Liver (tissue), 9 donors: ENCODE measurements around the gene ZNF780A. TPM values are rescaled to one million over a fixed set of nuclear protein-coding genes. Genes with fewer than 3 reads are reported as not detected.

Experiments used
- DNase-seq: peaks from one replicate; pipeline ENCODE4 v3.0.0-alpha.2; 2017; ENCODE audit warnings: low spot score
- H3K27ac ChIP-seq, 2 donors: one replicate each; pipeline ENCODE4 v1.7.0; 2013; ENCODE audit warnings: inconsistent platforms in 2 of 2, low read length in 2 of 2, control low read depth in 1 of 2, low read depth in 1 of 2, mild to moderate bottlenecking in 1 of 2
- H3K27me3 ChIP-seq, 4 donors: one replicate each; pipeline versions ENCODE4 v1.6.1 to v1.7.0; 2013; ENCODE audit warnings: low read length in 3 of 4, inconsistent platforms in 1 of 4, mild to moderate bottlenecking in 1 of 4, moderate library complexity in 1 of 4; ENCODE audit not compliant: control insufficient read depth in 4 of 4, insufficient read depth in 4 of 4
- H3K36me3 ChIP-seq, 4 donors: one replicate each; pipeline versions ENCODE4 v1.6.1 to v1.7.0; 2013; ENCODE audit warnings: low read length in 3 of 4, mild to moderate bottlenecking in 3 of 4, low read depth in 1 of 4, moderate library complexity in 1 of 4; ENCODE audit not compliant: control insufficient read depth in 4 of 4, insufficient read depth in 3 of 4
- H3K4me1 ChIP-seq, 4 donors: one replicate each; pipeline versions ENCODE4 v1.6.1 to v1.7.0; 2013; ENCODE audit warnings: low read length in 3 of 4, mild to moderate bottlenecking in 3 of 4, moderate library complexity in 1 of 4; ENCODE audit not compliant: control insufficient read depth in 4 of 4, insufficient read depth in 4 of 4
- H3K4me3 ChIP-seq, 3 donors: one replicate each; pipeline versions ENCODE4 v1.6.1 to v1.7.0; 2013; ENCODE audit warnings: low read length in 3 of 3, control low read depth in 1 of 3, low read depth in 1 of 3, mild to moderate bottlenecking in 1 of 3
- H3K9ac ChIP-seq, 2 donors: one replicate each; pipeline ENCODE4 v1.7.0; 2013; ENCODE audit warnings: low read length in 2 of 2, mild to moderate bottlenecking in 2 of 2, moderate library complexity in 2 of 2, control low read depth in 1 of 2, low read depth in 1 of 2
- H3K9me3 ChIP-seq, 4 donors: one replicate each; pipeline versions ENCODE4 v1.6.1 to v1.7.0; 2013; ENCODE audit warnings: low read length in 3 of 4; ENCODE audit not compliant: control insufficient read depth in 4 of 4
- ATF3 ChIP-seq: IDR thresholded peaks from 2 replicates; pipeline ENCODE4 v1.6.1; 2016; ENCODE audit warnings: antibody characterized with exemption
- CTCF ChIP-seq: fragments of 150-350 bp; IDR thresholded peaks from 2 replicates; pipeline ENCODE4 v1.5.1; 2017; ENCODE audit warnings: improper control_type of control experiment, low read depth, low read length; ENCODE audit not compliant: missing input control
- EGR1 ChIP-seq, 2 donors: IDR thresholded peaks; 2 replicates each; pipeline ENCODE4 v1.6.1; 2016 to 2018; ENCODE audit warnings: antibody characterized with exemption in 2 of 2, low read depth in 2 of 2
- FOXA1 ChIP-seq: IDR thresholded peaks from 2 replicates; pipeline ENCODE4 v1.6.1; 2016; ENCODE audit warnings: antibody characterized with exemption
- FOXA2 ChIP-seq: IDR thresholded peaks from 2 replicates; pipeline ENCODE4 v1.6.1; 2016; ENCODE audit warnings: antibody characterized with exemption
- GABPA ChIP-seq, 2 donors: IDR thresholded peaks in 1 of 2; conservative IDR thresholded peaks in 1 of 2; 2 replicates each; pipeline ENCODE4 v1.6.1; 2016; ENCODE audit warnings: antibody characterized with exemption in 2 of 2, mild to moderate bottlenecking in 1 of 2, moderate library complexity in 1 of 2
- HNF4A ChIP-seq, 2 donors: conservative IDR thresholded peaks; 2 replicates each; pipeline ENCODE4 v1.6.1; 2016; ENCODE audit warnings: antibody characterized with exemption in 2 of 2, mild to moderate bottlenecking in 2 of 2
- HNF4G ChIP-seq: IDR thresholded peaks from 2 replicates; pipeline ENCODE4 v1.6.1; 2016; ENCODE audit warnings: antibody characterized with exemption
- JUND ChIP-seq, 2 donors: IDR thresholded peaks; 2 replicates each; pipeline ENCODE4 v1.6.1; 2016; ENCODE audit warnings: antibody characterized with exemption in 2 of 2
- MAX ChIP-seq: IDR thresholded peaks from 2 replicates; pipeline ENCODE4 v1.6.1; 2016; ENCODE audit warnings: antibody characterized with exemption
- NR2F2 ChIP-seq: IDR thresholded peaks from 2 replicates; pipeline ENCODE4 v1.6.1; 2016; ENCODE audit warnings: antibody characterized with exemption
- RAD21 ChIP-seq, 2 donors: IDR thresholded peaks; 2 replicates each; pipeline ENCODE4 v1.6.1; 2016; ENCODE audit warnings: antibody characterized with exemption in 2 of 2, mild to moderate bottlenecking in 2 of 2
- REST ChIP-seq: IDR thresholded peaks from 2 replicates; pipeline ENCODE4 v1.6.1; 2016; ENCODE audit warnings: antibody characterized with exemption, mild to moderate bottlenecking
- RXRA ChIP-seq, 2 donors: IDR thresholded peaks; 2 replicates each; pipeline ENCODE4 v1.6.1; 2017 to 2018; ENCODE audit warnings: antibody characterized with exemption in 2 of 2, mild to moderate bottlenecking in 1 of 2
- SP1 ChIP-seq: IDR thresholded peaks from 2 replicates; pipeline ENCODE4 v1.6.1; 2018; ENCODE audit warnings: antibody characterized with exemption, mild to moderate bottlenecking
- TAF1 ChIP-seq: conservative IDR thresholded peaks from 2 replicates; pipeline ENCODE4 v1.6.1; 2016; ENCODE audit warnings: antibody characterized with exemption, mild to moderate bottlenecking
- YY1 ChIP-seq: IDR thresholded peaks from 2 replicates; pipeline ENCODE4 v1.6.1; 2016; ENCODE audit warnings: antibody characterized with exemption, mild to moderate bottlenecking
- WGBS: extraction: QIAGEN DNeasy Blood & Tissue Kit; methylation state at CpG from one replicate; pipeline ENCODE4 v1.1.7; 2013; 5-methylcytosine and 5-hydroxymethylcytosine counted together
- polyA plus RNA-seq, 2 donors: library from polyadenylated mRNA; stranded (reverse) in 1 of 2; unstranded in 1 of 2; fragments of 200-250 nt in 1 of 2; fragments of >200 nt in 1 of 2; fragmentation: Nextera tagmentation in 1 of 2; extraction: Ambion mirVana in 1 of 2; gene quantifications; one replicate each; pipeline versions ENCODE4 v1.2.1 to v1.2.3, GENCODE V29; 2013 to 2015
- total RNA-seq, 2 donors: library from RNA; depleted of rRNA; stranded (reverse); fragments of >200 nt; gene quantifications; one replicate each; pipeline ENCODE4 v1.2.3, GENCODE V29; 2014
- TF ChIP-seq, protein P1 (sequence below): IDR thresholded peaks from 2 replicates; pipeline ENCODE4 v1.6.1; 2016; ENCODE audit warnings: antibody characterized with exemption
- donor health status: healthy.
- donor health status: healthy.
- donor health status: healthy.
- donor health status: healthy.
- donor health status: healthy.

Gene ZNF780A
- total and polyA plus RNA-seq, 4 donors = 10.9 to 18.7 (median 14.0) TPM

DNA sequence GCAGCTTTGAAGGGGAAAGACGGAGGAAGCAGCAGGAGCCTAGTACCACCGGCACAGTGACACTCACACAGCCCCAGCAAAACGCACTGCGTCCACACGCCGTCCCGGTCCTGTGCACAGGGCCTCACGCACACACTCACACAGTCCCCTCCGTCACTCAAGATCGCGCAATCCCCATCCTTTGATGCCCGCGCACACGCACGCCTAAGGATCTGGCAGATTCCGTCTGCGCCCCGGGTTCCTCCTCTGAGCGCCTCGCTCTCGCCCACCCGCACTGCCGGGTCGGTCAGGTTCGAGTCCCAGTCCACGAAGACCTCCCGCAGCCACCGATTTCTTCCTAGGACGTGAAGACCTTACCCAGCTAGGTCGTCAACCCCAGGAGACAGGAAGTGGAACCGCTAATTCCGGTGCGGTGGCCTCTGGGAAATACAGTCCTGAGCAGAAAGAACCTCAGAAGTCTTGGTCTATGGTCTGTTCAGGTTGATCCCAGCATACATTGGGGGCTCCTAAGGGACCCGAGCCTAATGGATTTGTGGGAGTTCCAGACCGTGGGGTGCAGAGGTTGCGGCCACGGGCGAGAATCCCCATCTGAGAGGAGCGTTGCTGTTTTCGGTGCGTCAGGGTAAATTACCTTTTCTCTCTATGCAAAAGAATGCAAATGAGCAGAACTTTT lies 34.8 kb downstream of the ZNF780A start, which contains the start of gene ZNF780B:
ZNF780B (minus strand) TSS at position 400 of the 673 bp plus-strand sequence. CDS start 5,899 bp downstream, outside the sequence.
- H3K9me3 ChIP-seq = peaks cover 3 to 19% (median 15%) of the 10 kb centered on the region in 4 donors
- peak within 1 kb of the TSS in 1 of 2 donors; percentile 43 for H3K27ac ChIP-seq
- WGBS = under 1% methylated on average over 41 of the region's 41 CpGs

More for the DNA sequence above, 34.8 kb downstream of the ZNF780A start, which contains the start of gene ZNF780B:
- Histone ChIP-seq H3K36me3 (peaks cover 0 to 2% (median 0%) of the 10 kb centered on the region in 4 donors), H3K4me1 (peaks cover 0 to 16% (median 14%) of the 10 kb centered on the region in 4 donors), H3K9ac (peak within 1 kb of the TSS; percentile 65 to 73), H3K4me3 (peak within 1 kb of the TSS; percentile 81 to 99 (median 86)), H3K27me3 (no peaks in the 10 kb centered on the region)
- DNase-seq = peak; percentile 62
- TF ChIP-seq REST = no peak
- TF ChIP-seq EGR1 (IDR thresholded peaks at IDR 0.05; ENCODE audit: low read depth in 2 of 2) = peak in 1 of 2 donors; percentile 48
- TF ChIP-seq GABPA (IDR thresholded peaks at IDR 0.05 in 1 of 2, conservative IDR thresholded peaks at IDR 0.05 in 1 of 2) = peak; percentile 79 to 96
- peak; percentile 64 for TF ChIP-seq YY1
- no peak for TF ChIP-seq JUND (IDR thresholded peaks at IDR 0.05)
- peak; percentile 6 to 10 for TF ChIP-seq RAD21 (IDR thresholded peaks at IDR 0.05)
- TF ChIP-seq CTCF = no peak
- TF ChIP-seq ATF3 = no peak
- no peak for TF ChIP-seq TAF1
- no peak for TF ChIP-seq FOXA1
- no peak for TF ChIP-seq HNF4A (conservative IDR thresholded peaks at IDR 0.05)
- peak; percentile 85 to 89 for TF ChIP-seq RXRA (IDR thresholded peaks at IDR 0.05)
- TF ChIP-seq MAX = peak; percentile 48
- no peak for TF ChIP-seq SP1
- no peak for TF ChIP-seq HNF4G
- TF ChIP-seq FOXA2 = no peak
- TF ChIP-seq NR2F2 = peak; percentile 38
- TF ChIP-seq, protein P1, sequence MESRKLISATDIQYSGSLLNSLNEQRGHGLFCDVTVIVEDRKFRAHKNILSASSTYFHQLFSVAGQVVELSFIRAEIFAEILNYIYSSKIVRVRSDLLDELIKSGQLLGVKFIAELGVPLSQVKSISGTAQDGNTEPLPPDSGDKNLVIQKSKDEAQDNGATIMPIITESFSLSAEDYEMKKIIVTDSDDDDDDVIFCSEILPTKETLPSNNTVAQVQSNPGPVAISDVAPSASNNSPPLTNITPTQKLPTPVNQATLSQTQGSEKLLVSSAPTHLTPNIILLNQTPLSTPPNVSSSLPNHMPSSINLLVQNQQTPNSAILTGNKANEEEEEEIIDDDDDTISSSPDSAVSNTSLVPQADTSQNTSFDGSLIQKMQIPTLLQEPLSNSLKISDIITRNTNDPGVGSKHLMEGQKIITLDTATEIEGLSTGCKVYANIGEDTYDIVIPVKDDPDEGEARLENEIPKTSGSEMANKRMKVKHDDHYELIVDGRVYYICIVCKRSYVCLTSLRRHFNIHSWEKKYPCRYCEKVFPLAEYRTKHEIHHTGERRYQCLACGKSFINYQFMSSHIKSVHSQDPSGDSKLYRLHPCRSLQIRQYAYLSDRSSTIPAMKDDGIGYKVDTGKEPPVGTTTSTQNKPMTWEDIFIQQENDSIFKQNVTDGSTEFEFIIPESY = no peak
